ENCODE results near the gene PRKN. TPM values are rescaled to one million over a fixed set of nuclear protein-coding genes. Genes with fewer than 3 reads are reported as not detected.

The PRKN gene
- total and polyA plus RNA-seq, 2 donors (not counting 3 experiments of a cell fraction or from before 2014, with no cell fraction given): 0.06 TPM; not detected in 1

DNA sequence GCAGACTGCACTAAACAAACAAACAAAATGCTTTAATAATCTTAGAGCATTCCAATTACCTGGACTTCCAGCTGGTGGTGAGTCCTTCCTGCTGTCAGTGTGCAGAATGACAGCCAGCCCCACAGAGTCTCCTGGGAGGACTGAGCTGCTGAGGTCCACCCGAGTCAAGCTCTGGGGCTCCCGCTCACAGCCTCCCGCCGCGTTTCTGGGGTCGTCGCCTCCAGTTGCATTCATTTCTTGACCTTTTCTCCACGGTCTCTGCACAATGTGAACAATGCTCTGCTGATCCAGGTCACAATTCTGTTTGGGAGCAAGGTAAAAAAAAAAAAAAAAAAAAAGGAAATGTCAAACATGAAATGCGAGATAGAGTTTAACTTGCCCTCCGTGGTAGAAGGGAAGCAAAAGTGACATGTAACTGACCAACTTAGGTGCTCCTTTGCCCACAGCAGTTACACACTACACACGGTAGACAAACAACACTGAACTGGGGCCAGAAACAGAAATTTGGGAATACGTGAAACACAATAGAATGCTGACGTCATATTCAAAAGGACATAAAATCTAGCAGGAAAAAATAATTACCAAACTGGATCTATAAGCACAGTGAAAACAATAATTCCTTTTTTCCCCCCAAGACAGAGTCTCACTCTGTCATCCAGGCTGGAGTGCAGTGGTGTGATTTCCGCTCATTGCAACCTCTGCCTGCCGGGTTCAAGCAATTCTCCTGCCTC is 464.9 kb downstream of the PRKN start:
- ChIA-PET POLR2A (no interaction called here), CTCF (no interaction called here)
- Histone ChIP-seq H3K27me3 (ENCODE audit: control insufficient read depth in 2 of 2, insufficient read depth in 2 of 2, low read length in 2 of 2) (no peaks in the 10 kb centered on the region), H3K4me3 (replicated peaks in 1 of 3; ENCODE audit: insufficient read depth in 1 of 3, low read depth in 1 of 3, low read length in 3 of 3) (no peak overlapping the region), H4K20me1 (replicated peaks; ENCODE audit: control insufficient read depth, extremely low read depth, insufficient read depth, low read length) (no peaks in the 10 kb centered on the region), H3K4me2 (ENCODE audit: insufficient read depth, low read length) (no peak overlapping the region), H3K79me2 (ENCODE audit: control insufficient read depth, insufficient read depth, low read length) (no peaks in the 10 kb centered on the region), H2AFZ (ENCODE audit: low read depth, low read length) (no peak overlapping the region), H3K4me1 (ENCODE audit: control insufficient read depth, extremely low read depth, insufficient read depth, low read length) (no peaks in the 10 kb centered on the region), H3K9me3 (replicated peaks; ENCODE audit: control insufficient read depth, insufficient read depth, low read length) (no peaks in the 10 kb centered on the region), H3K9ac (replicated peaks; ENCODE audit: extremely low read depth, insufficient read depth, low read length) (no peak overlapping the region), H3K36me3 (ENCODE audit: control insufficient read depth in 2 of 2, extremely low read depth in 1 of 2, insufficient read depth in 2 of 2, low read length in 2 of 2) (no peaks in the 10 kb centered on the region), H3K27ac (ENCODE audit: insufficient read depth, low read depth, low read length) (no peak overlapping the region), H3K9me1 (replicated peaks; ENCODE audit: control insufficient read depth, extremely low read depth, insufficient read depth, low read length) (no peaks in the 10 kb centered on the region)
- dilution Hi-C loops (cut with MboI; ENCODE audit: extremely low pct_ligation_motif_present, low sequenced_read_pairs) (no loop called here), intact Hi-C loops (cut with micrococcal nuclease) (no loop called here)
- FAIRE-seq: no peak
- DNase-seq (ENCODE audit: low read depth, low spot score): no peak
- TF ChIP-seq POLR2A (IDR thresholded peaks at IDR 0.05; ENCODE audit: low read depth, low read length): no peak
- BruUV-seq (replicated peaks): no TSS peak

DNA sequence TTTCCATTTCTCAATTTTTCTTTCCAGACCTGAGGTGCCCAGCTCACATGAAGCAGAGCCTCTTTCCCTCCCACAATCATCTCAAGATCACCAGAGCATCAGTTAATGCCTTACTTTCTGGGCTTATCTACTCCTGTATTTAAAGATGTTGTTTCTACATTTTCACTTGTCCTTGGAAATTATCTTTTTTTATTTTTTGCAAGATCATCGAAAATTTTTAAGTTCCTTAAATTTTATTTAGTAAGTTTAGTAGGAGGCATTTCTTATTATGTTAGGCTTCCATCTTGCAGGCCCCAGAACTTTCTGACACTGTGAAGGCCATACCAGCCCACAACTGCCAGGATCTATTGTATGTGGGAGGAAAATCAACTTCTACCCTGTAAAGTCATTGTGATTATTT is 466.0 kb downstream of the PRKN start:
- Histone ChIP-seq H3K27ac (ENCODE audit: insufficient read depth, low read depth, low read length) (no peak overlapping the region), H2AFZ (ENCODE audit: low read depth, low read length) (no peak overlapping the region), H3K9me1 (replicated peaks; ENCODE audit: control insufficient read depth, extremely low read depth, insufficient read depth, low read length) (no peaks in the 10 kb centered on the region), H3K36me3 (ENCODE audit: control insufficient read depth in 2 of 2, extremely low read depth in 1 of 2, insufficient read depth in 2 of 2, low read length in 2 of 2) (no peaks in the 10 kb centered on the region), H3K79me2 (ENCODE audit: control insufficient read depth, insufficient read depth, low read length) (no peaks in the 10 kb centered on the region), H3K9ac (replicated peaks; ENCODE audit: extremely low read depth, insufficient read depth, low read length) (no peak overlapping the region), H3K4me3 (replicated peaks in 1 of 3; ENCODE audit: insufficient read depth in 1 of 3, low read depth in 1 of 3, low read length in 3 of 3) (no peak overlapping the region), H3K9me3 (replicated peaks; ENCODE audit: control insufficient read depth, insufficient read depth, low read length) (no peaks in the 10 kb centered on the region), H3K27me3 (ENCODE audit: control insufficient read depth in 2 of 2, insufficient read depth in 2 of 2, low read length in 2 of 2) (no peaks in the 10 kb centered on the region), H3K4me2 (ENCODE audit: insufficient read depth, low read length) (no peak overlapping the region), H3K4me1 (ENCODE audit: control insufficient read depth, extremely low read depth, insufficient read depth, low read length) (no peaks in the 10 kb centered on the region), H4K20me1 (replicated peaks; ENCODE audit: control insufficient read depth, extremely low read depth, insufficient read depth, low read length) (no peaks in the 10 kb centered on the region)
- no peak for FAIRE-seq
- no peak for DNase-seq (ENCODE audit: low read depth, low spot score)
- ChIA-PET CTCF (no interaction called here), POLR2A (no interaction called here)
- no TSS peak for BruUV-seq (replicated peaks)
- intact Hi-C loops (cut with micrococcal nuclease): no loop called here
- dilution Hi-C loops (cut with MboI; ENCODE audit: extremely low pct_ligation_motif_present, low sequenced_read_pairs): no loop called here
- TF ChIP-seq POLR2A (IDR thresholded peaks at IDR 0.05; ENCODE audit: low read depth, low read length) (no peak), FOS (IDR thresholded peaks at IDR 0.05; ENCODE audit: borderline replicate concordance, insufficient read depth, low read length) (no peak), EZH2 (IDR thresholded peaks at IDR 0.05; ENCODE audit: borderline replicate concordance, low read depth, low read length, severe bottlenecking) (no peak), JUN (IDR thresholded peaks at IDR 0.05; ENCODE audit: borderline replicate concordance, insufficient read depth, insufficient read length, low read depth) (no peak), GATA2 (IDR thresholded peaks at IDR 0.05; ENCODE audit: insufficient read depth, insufficient read length, low read depth, low read length) (no peak), MYC (IDR thresholded peaks at IDR 0.05; ENCODE audit: low read depth, low read length) (no peak), POLR2AphosphoS5 (IDR thresholded peaks at IDR 0.05; ENCODE audit: insufficient read depth, low read depth, low read length) (no peak)
- TF ChIP-seq, protein P1, sequence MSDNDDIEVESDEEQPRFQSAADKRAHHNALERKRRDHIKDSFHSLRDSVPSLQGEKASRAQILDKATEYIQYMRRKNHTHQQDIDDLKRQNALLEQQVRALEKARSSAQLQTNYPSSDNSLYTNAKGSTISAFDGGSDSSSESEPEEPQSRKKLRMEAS (IDR thresholded peaks at IDR 0.05; ENCODE audit: insufficient read depth, insufficient read length): no peak
- TF ChIP-seq, protein P2, sequence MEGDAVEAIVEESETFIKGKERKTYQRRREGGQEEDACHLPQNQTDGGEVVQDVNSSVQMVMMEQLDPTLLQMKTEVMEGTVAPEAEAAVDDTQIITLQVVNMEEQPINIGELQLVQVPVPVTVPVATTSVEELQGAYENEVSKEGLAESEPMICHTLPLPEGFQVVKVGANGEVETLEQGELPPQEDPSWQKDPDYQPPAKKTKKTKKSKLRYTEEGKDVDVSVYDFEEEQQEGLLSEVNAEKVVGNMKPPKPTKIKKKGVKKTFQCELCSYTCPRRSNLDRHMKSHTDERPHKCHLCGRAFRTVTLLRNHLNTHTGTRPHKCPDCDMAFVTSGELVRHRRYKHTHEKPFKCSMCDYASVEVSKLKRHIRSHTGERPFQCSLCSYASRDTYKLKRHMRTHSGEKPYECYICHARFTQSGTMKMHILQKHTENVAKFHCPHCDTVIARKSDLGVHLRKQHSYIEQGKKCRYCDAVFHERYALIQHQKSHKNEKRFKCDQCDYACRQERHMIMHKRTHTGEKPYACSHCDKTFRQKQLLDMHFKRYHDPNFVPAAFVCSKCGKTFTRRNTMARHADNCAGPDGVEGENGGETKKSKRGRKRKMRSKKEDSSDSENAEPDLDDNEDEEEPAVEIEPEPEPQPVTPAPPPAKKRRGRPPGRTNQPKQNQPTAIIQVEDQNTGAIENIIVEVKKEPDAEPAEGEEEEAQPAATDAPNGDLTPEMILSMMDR (IDR thresholded peaks at IDR 0.05; ENCODE audit: extremely low read depth in 1 of 2, insufficient read depth in 1 of 2, low read depth in 1 of 2, low read length in 2 of 2): no peak

Measured in endothelial cell of umbilical vein (primary cell).